ENCODE results near the gene CLTCL1.

CLTCL1 gene

GRCh38 chr22:19295733-19296132, 4.2 kb upstream of the CLTCL1 start:
- H3K4me1 Mint-ChIP-seq, result peaks cover 12% of the 10 kb centered on the region
- TF ChIP-seq CTCF (IDR thresholded peaks at IDR 0.05), result no peak
- H3K27me3 Mint-ChIP-seq (ENCODE audit: low read depth, poor library complexity), result peaks cover 9% of the 10 kb centered on the region
- H3K4me3 Mint-ChIP-seq, result no peak overlapping the region
- no peak for DNase-seq
- H3K27ac Mint-ChIP-seq, result no peak overlapping the region
- H3K9me3 Mint-ChIP-seq, result no peaks in the 10 kb centered on the region
- no peaks in the 10 kb centered on the region for H3K36me3 Mint-ChIP-seq (ENCODE audit: low read depth)

DNA sequence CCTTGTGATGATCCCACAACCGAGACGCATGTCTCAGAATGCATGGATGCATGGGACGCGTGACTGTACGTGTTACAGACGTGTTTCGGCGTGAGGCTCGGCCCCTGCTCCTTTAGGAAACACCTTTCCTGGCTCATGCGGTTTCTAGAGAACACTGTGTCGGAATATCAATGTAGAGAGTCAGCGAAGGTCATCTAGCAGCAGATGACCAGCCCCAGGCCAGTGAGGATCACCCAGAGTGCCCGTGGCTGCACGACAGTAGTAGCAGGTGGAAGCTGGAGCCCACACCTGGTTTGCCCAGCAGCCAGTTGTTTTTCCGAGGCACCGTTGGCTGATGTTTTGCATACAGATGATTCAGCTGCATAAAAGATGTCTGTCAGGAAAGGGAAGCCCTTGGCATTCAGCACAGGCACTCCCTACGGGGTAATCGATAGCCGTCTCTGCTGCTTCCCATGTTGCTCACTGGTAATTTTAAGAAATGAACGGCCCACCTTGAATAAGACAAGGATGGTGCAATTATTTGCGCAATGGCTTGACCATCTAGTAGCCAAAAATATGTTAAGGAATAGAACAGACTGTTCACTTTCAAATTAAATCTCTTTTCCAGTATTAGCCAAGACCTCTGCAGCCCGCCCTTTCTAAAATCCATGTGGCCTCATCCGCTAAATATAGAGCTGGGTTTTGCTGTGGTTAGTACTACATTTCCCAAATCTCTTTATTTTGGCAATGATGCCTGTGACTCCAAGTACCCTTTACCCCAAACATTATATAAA, 1.1 kb upstream of the CLTCL1 start:
- peaks cover 42% of the 10 kb centered on the region for H3K4me1 Mint-ChIP-seq
- no peak overlapping the region for H3K27ac Mint-ChIP-seq
- H3K36me3 Mint-ChIP-seq (ENCODE audit: low read depth), result no peaks in the 10 kb centered on the region
- no peaks in the 10 kb centered on the region for H3K9me3 Mint-ChIP-seq
- no peak for TF ChIP-seq CTCF (IDR thresholded peaks at IDR 0.05)
- peak overlapping the region; percentile 92 for H3K4me3 Mint-ChIP-seq
- peaks cover 25% of the 10 kb centered on the region for H3K27me3 Mint-ChIP-seq (ENCODE audit: low read depth, poor library complexity)
- DNase-seq, result peak; percentile 6

DNA sequence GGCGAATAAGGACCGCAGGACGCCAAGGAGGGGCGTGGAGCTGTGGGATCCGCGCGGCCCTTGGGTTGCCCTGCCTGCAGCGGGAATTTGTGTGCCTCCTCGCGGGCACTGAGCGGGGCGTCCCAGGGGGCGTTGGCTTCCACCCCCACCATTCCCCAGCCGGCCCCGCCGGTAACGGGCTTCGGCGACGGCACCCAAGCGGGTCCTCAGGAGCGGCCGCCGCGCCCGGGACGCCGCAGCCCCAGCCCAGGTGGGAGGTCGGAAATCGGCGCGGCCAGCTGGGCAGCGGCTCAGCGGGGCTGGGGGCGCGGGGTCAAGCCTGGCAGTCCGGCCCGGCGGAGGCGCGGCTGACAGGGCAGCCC, 320 bp downstream of the CLTCL1 start:
- no peak overlapping the region for H3K27ac Mint-ChIP-seq
- TF ChIP-seq CTCF (IDR thresholded peaks at IDR 0.05), result no peak
- no peaks in the 10 kb centered on the region for H3K9me3 Mint-ChIP-seq
- peaks cover 56% of the 10 kb centered on the region for H3K4me1 Mint-ChIP-seq
- peaks cover 25% of the 10 kb centered on the region for H3K27me3 Mint-ChIP-seq (ENCODE audit: low read depth, poor library complexity)
- peak overlapping the region; percentile 87 for H3K4me3 Mint-ChIP-seq
- H3K36me3 Mint-ChIP-seq (ENCODE audit: low read depth), result no peaks in the 10 kb centered on the region
- DNase-seq, result peak; percentile 57

GRCh38 chr22:19290400-19291217, 910 bp downstream of the CLTCL1 start:
- DNase-seq, result peak; percentile 25
- Mint-ChIP-seq H3K4me1 (peaks cover 62% of the 10 kb centered on the region), H3K36me3 (ENCODE audit: low read depth) (no peaks in the 10 kb centered on the region), H3K27ac (peak overlapping the region; percentile 20), H3K9me3 (no peaks in the 10 kb centered on the region), H3K27me3 (ENCODE audit: low read depth, poor library complexity) (peaks cover 25% of the 10 kb centered on the region), H3K4me3 (peak overlapping the region; percentile 87)
- TF ChIP-seq CTCF (IDR thresholded peaks at IDR 0.05), result no peak

DNA sequence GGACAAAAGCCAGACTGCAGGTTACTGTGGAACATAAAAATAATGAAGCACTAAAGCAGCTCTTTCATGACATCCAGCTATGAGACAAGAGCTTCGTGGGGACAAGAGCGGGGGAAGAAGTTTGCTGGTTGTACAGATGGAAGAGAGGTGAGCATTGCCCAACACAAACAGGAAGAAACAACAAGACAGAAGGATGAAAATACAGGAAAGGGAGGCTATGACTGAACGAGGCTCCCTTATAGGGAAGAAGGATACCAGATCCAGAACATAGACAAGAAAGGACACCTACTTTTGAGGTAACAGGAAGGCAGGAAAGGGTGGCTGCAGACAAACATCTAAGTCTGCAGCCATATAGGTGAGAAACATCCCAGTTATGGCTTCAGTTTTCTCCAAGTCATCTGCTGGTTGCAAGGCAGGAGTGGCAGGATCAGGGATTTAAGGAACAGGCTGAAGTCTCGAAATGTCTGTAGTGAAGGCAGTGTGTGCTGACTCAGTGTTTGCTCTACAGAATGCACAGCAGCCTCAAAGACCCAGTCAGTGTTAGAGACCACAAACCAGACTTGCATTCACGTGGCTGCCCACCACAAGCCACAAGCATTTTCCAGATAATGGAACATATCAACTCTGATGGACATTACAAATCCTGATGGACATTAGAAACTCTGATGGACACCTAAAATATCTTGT, 1.9 kb downstream of the CLTCL1 start:
- H3K9me3 Mint-ChIP-seq, result no peaks in the 10 kb centered on the region
- no peak overlapping the region for H3K27ac Mint-ChIP-seq
- H3K4me1 Mint-ChIP-seq, result peaks cover 66% of the 10 kb centered on the region
- H3K27me3 Mint-ChIP-seq (ENCODE audit: low read depth, poor library complexity), result peaks cover 25% of the 10 kb centered on the region
- TF ChIP-seq CTCF (IDR thresholded peaks at IDR 0.05), result no peak
- no peaks in the 10 kb centered on the region for H3K36me3 Mint-ChIP-seq (ENCODE audit: low read depth)
- DNase-seq, result no peak
- H3K4me3 Mint-ChIP-seq, result peak overlapping the region; percentile 87
